Muscle layer of colon (tissue), 2 donors: ENCODE data around the gene ZBTB17.
"Not testable (repeated sequence)": the region's sequence is repeated elsewhere in the genome, so short reads cannot be mapped to it uniquely, and the experiment has no call there.

Source experiments
- H3K27ac ChIP-seq: one replicate; pipeline ENCODE4 v1.7.0; 2013; ENCODE audit warnings: low read depth, mild to moderate bottlenecking, low read length, moderate library complexity
- H3K27me3 ChIP-seq, 2 donors: one replicate each; pipeline ENCODE4 v1.7.0; 2013; ENCODE audit warnings: low read length in 2 of 2, mild to moderate bottlenecking in 2 of 2; ENCODE audit not compliant: insufficient read depth in 2 of 2, control insufficient read depth in 1 of 2
- H3K36me3 ChIP-seq: one replicate; pipeline ENCODE4 v1.7.0; 2013; ENCODE audit warnings: mild to moderate bottlenecking, low read length; ENCODE audit not compliant: insufficient read depth
- H3K4me1 ChIP-seq: one replicate; pipeline ENCODE4 v1.7.0; 2013; ENCODE audit warnings: mild to moderate bottlenecking, low read length; ENCODE audit not compliant: insufficient read depth
- H3K4me3 ChIP-seq, 2 donors: one replicate each; pipeline ENCODE4 v1.7.0; 2013; ENCODE audit warnings: low read length in 2 of 2, low read depth in 1 of 2, mild to moderate bottlenecking in 1 of 2, moderate library complexity in 1 of 2
- H3K9ac ChIP-seq: one replicate; pipeline ENCODE4 v1.7.0; 2013; ENCODE audit warnings: low read length
- H3K9me3 ChIP-seq: one replicate; pipeline ENCODE4 v1.7.0; 2013; ENCODE audit warnings: mild to moderate bottlenecking, low read length
- donor health status: abdominal sarcoma.
- donor health status: Adenocarcinoma of cecum.

The ZBTB17 gene

DNA sequence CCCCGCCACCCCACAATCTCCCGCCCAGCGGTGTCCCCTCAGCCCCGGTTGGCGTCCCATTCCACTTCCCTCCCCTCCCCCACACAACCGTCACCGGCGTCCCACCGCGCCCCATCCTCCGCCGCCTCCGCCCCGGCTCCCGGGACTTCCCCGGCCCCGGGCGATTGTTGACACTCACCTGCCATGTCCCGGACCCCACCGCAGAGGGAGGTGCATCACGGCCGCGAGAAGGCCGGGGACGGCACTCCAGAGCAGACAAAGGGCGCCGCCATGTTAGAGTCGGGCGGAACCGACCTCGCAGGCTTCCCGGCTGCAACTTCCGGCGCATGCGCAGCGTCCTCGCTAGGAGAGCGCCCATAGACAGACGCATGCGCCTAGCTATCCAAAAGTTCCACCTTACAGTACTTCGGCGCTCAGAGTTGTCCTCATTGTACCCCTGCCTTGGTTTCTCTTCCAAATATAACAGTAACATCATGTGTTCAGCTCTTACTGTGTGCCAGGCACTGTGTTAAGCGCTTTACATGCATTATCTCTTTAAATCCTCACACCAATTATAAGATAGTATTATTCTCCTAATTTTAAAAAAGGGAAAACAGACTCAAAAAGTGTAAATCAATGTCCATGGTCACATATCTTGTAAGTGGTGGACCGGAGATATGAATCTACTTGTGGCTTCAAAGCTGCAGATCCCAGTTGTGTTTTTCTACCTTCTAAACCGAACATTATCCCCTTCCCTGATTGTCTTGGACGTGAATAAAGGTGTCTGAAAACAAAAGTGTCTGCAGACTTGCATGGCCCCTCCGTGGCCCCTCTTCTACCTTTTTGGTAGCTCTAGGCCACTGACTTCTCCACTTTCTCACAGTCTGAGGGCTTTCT is at the start of gene ZBTB17:
Gene ZBTB17, minus strand, starts transcription at position 297 of the 876 bp plus-strand sequence. CDS start 27,606 bp downstream, outside the sequence.
- H3K4me1 ChIP-seq = peaks cover 15% of the 10 kb centered on the region
- H3K9me3 ChIP-seq = no peaks in the 10 kb centered on the region
- H3K27me3 ChIP-seq = no peaks in the 10 kb centered on the region
- peak within 1 kb of the TSS; percentile 44 to 97 for H3K4me3 ChIP-seq
- H3K27ac ChIP-seq = peak within 1 kb of the TSS; percentile 91
- H3K36me3 ChIP-seq = peaks cover 19% of the 10 kb centered on the region
- peak within 1 kb of the TSS; percentile 6 for H3K9ac ChIP-seq

DNA sequence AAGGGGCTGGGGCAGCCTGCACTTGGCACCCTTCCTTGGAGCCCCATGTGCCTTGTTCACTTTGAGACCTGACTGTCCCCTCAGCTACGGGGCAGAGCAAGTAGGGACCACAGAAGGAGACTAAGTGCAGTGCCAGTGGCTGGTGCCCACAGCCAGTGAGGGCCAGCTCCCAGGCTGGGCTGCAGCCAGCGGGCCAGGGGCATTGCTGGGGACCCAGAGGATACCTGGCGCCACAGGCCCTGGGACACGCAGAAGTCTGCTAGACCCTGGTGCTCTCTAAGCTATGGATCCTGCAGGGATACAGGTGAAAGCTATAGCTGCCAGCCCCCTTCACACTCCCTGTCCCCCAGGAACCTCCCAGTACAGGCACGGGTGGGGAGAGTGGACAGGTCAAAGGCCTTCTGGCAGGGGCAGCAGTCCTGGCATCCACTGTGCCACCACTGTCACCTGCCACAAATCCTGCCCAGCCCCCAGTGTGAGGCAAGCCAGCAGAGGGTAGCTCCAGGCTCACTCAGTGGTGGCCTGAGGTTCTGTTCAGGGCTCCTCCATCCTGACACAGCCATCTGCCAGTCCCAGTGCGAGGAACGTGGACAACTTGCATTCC is 47.3 kb upstream of the ZBTB17 start:
- no peaks in the 10 kb centered on the region for H3K9me3 ChIP-seq
- no peaks in the 10 kb centered on the region for H3K27me3 ChIP-seq
- H3K4me3 ChIP-seq = no peak overlapping the region
- no peaks in the 10 kb centered on the region for H3K36me3 ChIP-seq
- H3K27ac ChIP-seq = no peak overlapping the region
- peaks cover 42% of the 10 kb centered on the region for H3K4me1 ChIP-seq
- no peak overlapping the region for H3K9ac ChIP-seq

DNA sequence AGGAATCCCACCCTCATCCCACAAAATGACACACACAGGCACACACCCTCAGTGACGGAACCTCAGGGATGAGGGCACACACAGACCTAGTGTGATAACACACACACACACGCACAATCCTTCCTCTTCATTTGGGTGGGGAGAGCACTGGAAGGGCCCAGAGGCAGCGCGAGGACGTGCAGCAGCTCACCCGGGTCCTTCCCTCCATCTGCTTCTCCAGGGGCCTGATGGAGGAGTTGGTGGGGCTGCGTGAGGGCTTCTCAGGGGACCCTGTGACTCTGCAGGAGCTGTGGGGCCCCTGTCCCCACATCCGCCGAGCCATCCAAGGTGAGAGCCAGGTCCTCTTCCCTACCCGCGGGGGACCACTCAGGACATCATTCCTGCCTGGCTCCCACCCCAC is 46.5 kb upstream of the ZBTB17 start:
- no peak overlapping the region for H3K4me3 ChIP-seq
- H3K4me1 ChIP-seq = peaks cover 43% of the 10 kb centered on the region
- no peaks in the 10 kb centered on the region for H3K9me3 ChIP-seq
- H3K9ac ChIP-seq = no peak overlapping the region
- H3K27me3 ChIP-seq = no peaks in the 10 kb centered on the region
- no peaks in the 10 kb centered on the region for H3K36me3 ChIP-seq
- no peak overlapping the region for H3K27ac ChIP-seq

DNA sequence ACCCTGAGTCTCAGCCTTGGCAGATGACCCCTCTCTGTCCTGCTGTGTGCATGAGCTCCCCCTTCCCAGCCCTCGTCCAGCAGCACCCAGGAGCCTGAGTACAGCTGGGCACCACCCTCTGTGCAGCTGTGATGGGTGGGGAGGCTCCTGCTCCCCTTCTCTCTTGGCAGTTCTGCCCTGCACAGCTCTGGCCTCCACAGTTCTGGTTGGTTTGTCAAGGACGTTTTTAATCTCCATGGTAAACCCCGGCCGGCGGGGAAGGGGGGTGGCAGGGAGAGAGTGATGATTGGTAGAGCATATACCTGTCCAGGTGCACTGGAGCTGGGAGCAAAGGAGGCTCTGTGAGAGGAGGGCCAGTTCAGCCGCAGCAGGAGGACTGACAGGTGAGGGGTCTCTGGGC is 45.8 kb upstream of the ZBTB17 start, which contains the start of gene CLCNKA:
Gene CLCNKA, plus strand, starts transcription at position 356 of the 400 bp plus-strand sequence. CDS start 584 bp downstream, outside the sequence.
- Histone ChIP-seq H3K9ac (no peak within 1 kb of the TSS), H3K9me3 (no peaks in the 10 kb centered on the region), H3K36me3 (no peaks in the 10 kb centered on the region), H3K27ac (no peak within 1 kb of the TSS), H3K27me3 (no peaks in the 10 kb centered on the region), H3K4me1 (peaks cover 44% of the 10 kb centered on the region), H3K4me3 (no peak within 1 kb of the TSS)

DNA sequence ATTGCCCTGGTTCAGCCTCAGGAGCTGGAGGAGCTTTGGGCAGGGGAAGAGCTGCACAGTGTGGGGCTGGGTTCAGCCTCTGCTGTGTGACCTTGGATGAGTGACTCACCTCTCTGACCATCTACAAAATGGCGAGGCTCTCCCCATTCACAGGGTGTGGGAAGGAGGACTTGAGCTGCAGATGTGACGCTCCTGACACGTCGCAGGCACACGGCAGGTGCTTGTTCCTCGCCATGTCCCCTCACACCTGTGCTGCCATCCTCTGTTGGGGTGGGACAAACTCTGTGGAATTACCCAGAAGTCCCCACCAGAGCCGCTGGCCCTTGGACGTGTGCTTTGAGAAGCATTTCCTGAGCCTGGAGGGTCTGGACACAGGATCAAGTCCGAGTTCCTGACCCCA is 45.0 kb upstream of the ZBTB17 start:
- H3K27me3 ChIP-seq, H3K9me3 ChIP-seq, H3K9ac ChIP-seq, H3K4me3 ChIP-seq, H3K36me3 ChIP-seq: not testable (repeated sequence)
- H3K27ac ChIP-seq = peak overlapping the region; percentile 91
- peaks cover 50% of the 10 kb centered on the region for H3K4me1 ChIP-seq

DNA sequence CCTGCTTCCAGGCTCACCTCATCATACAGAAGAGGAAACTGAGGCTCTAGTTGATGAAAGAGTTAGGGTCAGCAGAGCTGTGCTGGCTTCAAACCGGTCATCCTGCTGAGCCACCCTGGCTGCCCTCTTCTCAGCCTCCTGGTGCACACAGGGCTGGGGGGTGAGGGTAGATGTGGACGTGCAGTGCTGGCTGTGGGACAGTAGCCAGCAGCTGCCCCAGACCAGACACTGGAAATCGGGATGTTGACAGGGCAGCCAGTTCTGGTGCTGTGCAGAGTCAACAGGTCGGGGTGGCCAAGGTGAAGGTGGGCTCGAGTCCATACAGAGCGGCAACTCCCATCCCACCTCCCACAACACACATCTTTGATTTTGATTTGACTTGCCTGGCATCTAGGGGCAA is 44.4 kb upstream of the ZBTB17 start:
- Histone ChIP-seq H3K27me3 (no peaks in the 10 kb centered on the region), H3K4me3 (no peak overlapping the region), H3K9ac (peak overlapping the region; percentile 83), H3K9me3 (no peaks in the 10 kb centered on the region), H3K36me3 (no peaks in the 10 kb centered on the region), H3K27ac (peak overlapping the region; percentile 91), H3K4me1 (peaks cover 55% of the 10 kb centered on the region)

DNA sequence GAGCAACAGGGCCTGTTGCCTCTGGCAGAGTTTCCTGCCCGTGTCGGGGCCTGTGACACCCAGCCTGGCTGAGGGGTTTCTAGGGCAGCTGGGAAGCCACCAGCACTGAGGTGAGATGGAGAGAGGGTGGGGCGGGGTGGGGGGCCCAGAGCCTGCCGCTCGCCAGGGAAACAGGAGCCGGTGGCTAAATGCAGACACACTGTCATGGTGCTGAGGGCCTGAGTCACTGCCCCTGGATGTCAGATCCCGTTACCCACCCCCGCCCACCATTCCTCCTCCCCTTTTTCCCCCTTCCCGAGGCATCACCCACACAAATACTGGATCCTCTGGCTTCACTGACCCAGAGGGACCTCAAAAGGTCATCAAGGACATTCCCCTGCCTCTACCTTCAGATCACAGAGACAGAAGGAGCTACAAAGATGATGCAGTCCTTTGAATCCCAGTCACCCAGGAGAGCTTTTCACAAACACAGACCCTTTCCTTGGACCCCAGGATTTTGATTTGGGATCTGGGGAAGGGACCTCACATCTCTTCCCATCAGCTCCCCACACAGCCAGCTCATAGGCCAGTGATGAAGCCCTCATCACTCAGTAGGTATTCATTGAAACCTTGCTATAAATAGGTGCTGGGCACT is 43.9 kb upstream of the ZBTB17 start:
- H3K4me1 ChIP-seq = peaks cover 61% of the 10 kb centered on the region
- H3K27ac ChIP-seq = peak overlapping the region; percentile 91
- H3K27me3 ChIP-seq = no peaks in the 10 kb centered on the region
- H3K9ac ChIP-seq = peak overlapping the region; percentile 86
- H3K36me3 ChIP-seq = no peaks in the 10 kb centered on the region
- no peak overlapping the region for H3K4me3 ChIP-seq
- no peaks in the 10 kb centered on the region for H3K9me3 ChIP-seq

DNA sequence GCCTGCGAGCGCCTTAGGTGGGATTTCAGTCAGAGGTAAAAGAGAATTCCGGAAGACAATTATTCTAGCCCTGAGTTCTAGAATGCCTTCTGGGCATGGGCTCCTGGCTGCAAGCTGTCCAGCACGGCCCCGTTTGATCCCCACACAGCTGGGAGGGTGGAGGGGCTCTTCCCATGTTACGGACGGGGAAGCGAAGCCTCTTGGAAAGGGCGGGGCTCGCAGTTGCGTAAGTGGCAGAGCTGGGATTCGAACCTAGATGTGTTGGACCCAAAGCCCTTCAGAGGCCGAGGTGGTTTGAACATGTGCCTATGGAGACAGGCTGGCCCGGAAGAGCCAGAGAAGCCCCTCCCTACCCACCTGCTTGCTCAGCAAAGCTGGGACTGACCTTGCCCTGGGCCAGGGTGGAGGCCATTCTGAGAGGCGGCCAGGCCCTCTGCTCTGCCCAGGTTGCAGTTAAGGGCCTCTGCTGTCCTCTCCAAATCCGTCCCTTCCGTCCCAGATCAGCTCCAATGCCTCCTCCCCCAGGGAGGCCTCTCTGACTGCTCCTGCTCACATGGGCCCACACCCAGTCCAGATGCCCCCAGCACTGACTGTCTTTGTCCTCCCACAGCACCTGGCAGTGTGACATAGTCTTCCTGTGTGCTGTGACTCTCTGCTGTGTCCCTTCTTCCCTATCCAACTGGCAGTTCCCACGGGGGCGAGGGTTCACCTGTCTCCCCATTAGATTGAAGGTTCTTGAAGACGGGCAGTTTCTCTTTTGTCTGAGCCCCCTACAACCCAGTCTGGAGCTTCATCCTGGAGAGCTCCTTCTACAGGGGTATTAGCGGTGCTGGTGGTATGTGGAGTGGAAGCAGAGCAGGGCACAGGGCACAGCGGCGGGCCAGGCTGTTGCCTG is 43.1 kb upstream of the ZBTB17 start:
- Histone ChIP-seq H3K27ac (peak overlapping the region; percentile 91), H3K36me3 (no peaks in the 10 kb centered on the region), H3K4me3 (peak overlapping the region in 1 of 2 donors; percentile 20), H3K27me3 (no peaks in the 10 kb centered on the region), H3K9me3 (no peaks in the 10 kb centered on the region), H3K4me1 (peaks cover 69% of the 10 kb centered on the region), H3K9ac (peak overlapping the region; percentile 86)

DNA sequence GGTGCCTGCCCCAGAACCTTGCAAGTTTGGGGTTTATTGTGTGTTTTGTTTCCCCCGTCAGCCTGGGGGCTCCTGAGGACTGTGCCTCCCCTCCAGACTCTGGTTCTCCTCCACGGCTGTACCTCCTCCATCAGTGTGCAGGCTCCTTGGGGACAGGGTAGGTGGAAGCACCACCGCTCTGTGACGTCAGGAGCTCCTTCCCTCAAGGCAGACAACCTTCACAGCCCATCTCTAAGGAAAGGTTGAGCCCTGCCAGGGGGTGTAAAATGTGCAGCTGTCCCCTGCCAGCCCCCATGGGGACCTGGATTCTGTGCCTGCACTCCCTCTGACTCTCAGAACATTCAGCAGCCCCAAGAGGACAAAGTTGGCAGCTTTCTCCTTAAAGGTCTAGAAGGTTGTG is 42.4 kb upstream of the ZBTB17 start:
- Histone ChIP-seq H3K27ac (peak overlapping the region; percentile 91), H3K9ac (peak overlapping the region; percentile 86), H3K4me1 (peaks cover 76% of the 10 kb centered on the region), H3K27me3 (no peaks in the 10 kb centered on the region), H3K9me3 (no peaks in the 10 kb centered on the region), H3K4me3 (peak overlapping the region; percentile 4 to 20), H3K36me3 (no peaks in the 10 kb centered on the region)

DNA sequence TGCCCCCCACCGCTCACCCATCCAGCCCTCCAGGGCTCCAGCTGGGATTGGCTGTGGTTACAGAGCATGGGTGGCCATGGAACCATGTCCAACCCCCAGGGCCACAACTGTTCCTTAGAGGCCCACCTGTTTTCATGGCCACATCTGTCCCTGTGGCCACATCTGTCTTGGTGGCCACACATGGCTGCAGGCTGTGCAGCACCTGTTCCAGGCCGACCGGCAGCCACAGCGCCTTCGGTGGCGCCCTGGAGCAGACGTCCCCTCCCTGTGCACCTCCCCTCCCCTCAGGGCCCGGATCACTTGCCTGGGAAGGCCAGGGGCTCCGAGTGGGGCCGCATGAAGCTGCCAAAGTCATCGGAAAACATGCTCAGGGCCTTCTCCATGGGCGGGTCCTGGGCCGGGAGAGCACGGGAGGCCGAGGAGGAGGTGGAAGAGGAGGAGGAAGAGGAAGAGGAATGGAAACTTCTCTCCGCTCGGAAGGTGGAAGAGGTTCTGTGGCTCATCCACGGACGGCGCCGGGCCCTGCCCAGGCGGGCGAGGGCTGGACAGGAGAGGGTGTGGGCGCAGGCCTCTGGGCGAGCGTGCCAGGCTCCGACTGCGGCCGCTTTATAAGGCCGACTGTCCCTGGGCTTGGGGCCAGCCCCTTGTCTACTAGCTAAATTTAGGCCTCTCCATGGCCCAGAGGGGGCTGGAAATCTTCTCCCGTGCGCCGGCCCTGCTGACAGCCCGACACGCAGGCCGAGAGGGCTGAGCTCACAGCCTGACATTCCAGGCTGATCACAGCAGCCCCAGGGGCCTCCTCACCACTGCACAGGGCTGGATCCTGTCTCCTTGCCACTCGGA is 41.8 kb upstream of the ZBTB17 start, which contains the start of gene HSPB7:
Gene HSPB7, minus strand, starts transcription at position 583 of the 843 bp plus-strand sequence. Its CDS starts 80 bp downstream, at position 503.
- H3K27ac ChIP-seq = peak within 1 kb of the TSS; percentile 91

More for the DNA sequence above, 41.8 kb upstream of the ZBTB17 start, which contains the start of gene HSPB7:
- peaks cover 80% of the 10 kb centered on the region for H3K4me1 ChIP-seq
- H3K9ac ChIP-seq = peak within 1 kb of the TSS; percentile 96
- H3K4me3 ChIP-seq = peak within 1 kb of the TSS; percentile 53 to 66
- no peaks in the 10 kb centered on the region for H3K36me3 ChIP-seq
- no peaks in the 10 kb centered on the region for H3K9me3 ChIP-seq
- no peaks in the 10 kb centered on the region for H3K27me3 ChIP-seq
